ENCODE data around the gene ARHGEF4. TPM values are rescaled to one million over a fixed set of nuclear protein-coding genes. Genes with fewer than 3 reads are reported as not detected.

Gene ARHGEF4
- total RNA-seq, 2 donors from 2014 or later, result 50.3 to 54.7 TPM

DNA sequence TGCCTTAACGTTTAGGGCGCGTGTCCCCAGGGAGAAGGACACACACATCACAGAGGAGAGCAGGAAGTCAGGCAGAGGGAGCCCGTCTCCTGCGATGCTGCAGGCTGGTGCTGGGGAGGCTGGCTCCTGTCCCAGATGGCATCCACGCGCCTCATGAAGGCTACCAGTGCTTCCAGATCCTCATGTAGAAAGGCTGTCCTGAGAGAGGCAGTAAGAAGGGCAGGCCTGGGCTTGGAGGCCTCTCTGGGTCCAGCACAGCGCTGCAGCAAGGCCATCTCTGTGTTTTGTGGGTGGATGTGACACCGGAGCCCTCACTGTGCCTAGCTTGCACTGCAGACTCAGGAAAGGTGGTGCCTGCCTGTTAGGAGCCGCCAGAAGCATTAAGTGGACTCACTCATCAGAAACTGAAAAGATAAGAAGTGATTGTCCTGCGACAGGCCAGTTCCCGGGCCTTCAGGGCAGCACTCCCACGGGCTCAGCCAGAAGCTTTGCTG lies 193.8 kb downstream of the ARHGEF4 start:
- DNase-seq, result no peak
- Histone ChIP-seq H3K27ac (ENCODE audit: low read depth, low read length) (no peak overlapping the region), H3K36me3 (ENCODE audit: control insufficient read depth, insufficient read depth, low read length) (no peaks in the 10 kb centered on the region), H3K27me3 (ENCODE audit: control insufficient read depth, insufficient read depth, low read length, poor library complexity, severe bottlenecking) (peaks cover 13% of the 10 kb centered on the region), H3K9me3 (ENCODE audit: control insufficient read depth, low read length) (peaks cover 12% of the 10 kb centered on the region), H3K9ac (ENCODE audit: extremely low read depth, low read length, poor library complexity, severe bottlenecking) (no peak overlapping the region), H3K4me3 (ENCODE audit: low read length) (no peak overlapping the region), H3K4me1 (ENCODE audit: control insufficient read depth, insufficient read depth, low read length) (peaks cover 1% of the 10 kb centered on the region)
- no peak overlapping the region for H3K27ac Mint-ChIP-seq
- H3K4me1 Mint-ChIP-seq, result peaks cover 13% of the 10 kb centered on the region
- H3K9me3 Mint-ChIP-seq, result peaks cover 11% of the 10 kb centered on the region
- no peak overlapping the region for H3K4me3 Mint-ChIP-seq
- H3K36me3 Mint-ChIP-seq (ENCODE audit: low read depth), result peaks cover 21% of the 10 kb centered on the region
- WGBS, 2 experiments (ENCODE audit: insufficient coverage in 1 of 2, insufficient read length in 1 of 2), result 88 to 89% methylated on average over 10 to 13 of the region's 13 CpGs
- TF ChIP-seq, protein P1, sequence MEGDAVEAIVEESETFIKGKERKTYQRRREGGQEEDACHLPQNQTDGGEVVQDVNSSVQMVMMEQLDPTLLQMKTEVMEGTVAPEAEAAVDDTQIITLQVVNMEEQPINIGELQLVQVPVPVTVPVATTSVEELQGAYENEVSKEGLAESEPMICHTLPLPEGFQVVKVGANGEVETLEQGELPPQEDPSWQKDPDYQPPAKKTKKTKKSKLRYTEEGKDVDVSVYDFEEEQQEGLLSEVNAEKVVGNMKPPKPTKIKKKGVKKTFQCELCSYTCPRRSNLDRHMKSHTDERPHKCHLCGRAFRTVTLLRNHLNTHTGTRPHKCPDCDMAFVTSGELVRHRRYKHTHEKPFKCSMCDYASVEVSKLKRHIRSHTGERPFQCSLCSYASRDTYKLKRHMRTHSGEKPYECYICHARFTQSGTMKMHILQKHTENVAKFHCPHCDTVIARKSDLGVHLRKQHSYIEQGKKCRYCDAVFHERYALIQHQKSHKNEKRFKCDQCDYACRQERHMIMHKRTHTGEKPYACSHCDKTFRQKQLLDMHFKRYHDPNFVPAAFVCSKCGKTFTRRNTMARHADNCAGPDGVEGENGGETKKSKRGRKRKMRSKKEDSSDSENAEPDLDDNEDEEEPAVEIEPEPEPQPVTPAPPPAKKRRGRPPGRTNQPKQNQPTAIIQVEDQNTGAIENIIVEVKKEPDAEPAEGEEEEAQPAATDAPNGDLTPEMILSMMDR (conservative IDR thresholded peaks at IDR 0.05), result no peak
- peaks cover 34% of the 10 kb centered on the region for H3K27me3 Mint-ChIP-seq (ENCODE audit: insufficient read depth)

DNA sequence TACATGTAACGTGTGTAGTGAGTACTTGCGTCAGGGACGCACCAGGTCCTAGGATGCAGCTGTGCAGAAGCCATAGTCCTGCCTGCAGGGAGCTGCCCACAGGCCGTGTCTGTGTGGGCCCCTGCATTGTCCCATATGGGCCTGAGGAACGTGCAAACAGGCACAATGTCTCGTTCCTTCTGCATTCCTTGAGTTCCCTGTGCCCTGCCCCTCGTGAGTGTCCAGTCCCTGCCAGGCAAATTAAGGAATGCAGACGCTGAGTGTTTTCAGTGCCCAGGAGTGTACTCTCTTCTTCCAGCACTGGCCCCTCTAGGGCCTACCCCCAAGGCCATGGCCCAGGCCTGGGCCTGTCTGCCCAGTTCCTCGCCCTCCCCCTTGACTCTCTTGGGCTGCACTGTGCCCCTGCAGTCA lies 194.7 kb downstream of the ARHGEF4 start:
- H3K27ac Mint-ChIP-seq, result no peak overlapping the region
- Histone ChIP-seq H3K27ac (ENCODE audit: low read depth, low read length) (no peak overlapping the region), H3K27me3 (ENCODE audit: control insufficient read depth, insufficient read depth, low read length, poor library complexity, severe bottlenecking) (peaks cover 13% of the 10 kb centered on the region), H3K36me3 (ENCODE audit: control insufficient read depth, insufficient read depth, low read length) (no peaks in the 10 kb centered on the region), H3K4me1 (ENCODE audit: control insufficient read depth, insufficient read depth, low read length) (peaks cover 10% of the 10 kb centered on the region), H3K9ac (ENCODE audit: extremely low read depth, low read length, poor library complexity, severe bottlenecking) (no peak overlapping the region), H3K9me3 (ENCODE audit: control insufficient read depth, low read length) (peaks cover 12% of the 10 kb centered on the region), H3K4me3 (ENCODE audit: low read length) (no peak overlapping the region)
- H3K4me1 Mint-ChIP-seq, result peaks cover 19% of the 10 kb centered on the region
- H3K9me3 Mint-ChIP-seq, result peaks cover 11% of the 10 kb centered on the region
- DNase-seq, result no peak
- 89 to 90% methylated on average over 7 to 9 of the region's 9 CpGs for WGBS, 2 experiments (ENCODE audit: insufficient coverage in 1 of 2, insufficient read length in 1 of 2)
- H3K27me3 Mint-ChIP-seq (ENCODE audit: insufficient read depth), result peaks cover 41% of the 10 kb centered on the region
- TF ChIP-seq, protein P1 (conservative IDR thresholded peaks at IDR 0.05), result no peak
- peaks cover 18% of the 10 kb centered on the region for H3K36me3 Mint-ChIP-seq (ENCODE audit: low read depth)
- no peak overlapping the region for H3K4me3 Mint-ChIP-seq

DNA sequence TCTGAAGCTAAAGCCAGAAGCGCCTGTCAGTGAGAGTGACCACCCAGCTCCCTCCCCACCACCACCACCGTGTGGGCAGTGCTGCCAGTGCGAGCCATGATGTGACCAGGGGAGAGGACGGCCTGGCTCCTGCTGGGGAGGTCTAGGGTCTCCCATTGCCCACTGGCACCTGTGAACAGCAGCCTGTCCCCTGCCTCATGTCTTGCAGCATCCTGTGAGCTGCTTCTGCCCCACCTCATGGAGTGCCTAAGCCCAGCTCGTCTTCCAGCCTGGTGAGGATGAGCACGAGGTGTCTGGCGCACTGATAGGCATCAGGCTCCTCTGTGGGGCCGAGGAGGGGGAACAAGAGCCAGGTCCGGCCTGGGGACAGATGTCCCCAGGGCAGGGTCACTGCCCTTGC lies 195.2 kb downstream of the ARHGEF4 start:
- peaks cover 12% of the 10 kb centered on the region for H3K9me3 ChIP-seq (ENCODE audit: control insufficient read depth, low read length)
- H3K27ac ChIP-seq (ENCODE audit: low read depth, low read length), result no peak overlapping the region
- peaks cover 14% of the 10 kb centered on the region for H3K4me1 ChIP-seq (ENCODE audit: control insufficient read depth, insufficient read depth, low read length)
- peaks cover 11% of the 10 kb centered on the region for H3K9me3 Mint-ChIP-seq
- H3K27me3 ChIP-seq (ENCODE audit: control insufficient read depth, insufficient read depth, low read length, poor library complexity, severe bottlenecking), result peaks cover 13% of the 10 kb centered on the region
- H3K4me3 Mint-ChIP-seq, result no peak overlapping the region
- 83 to 88% methylated on average over 5 to 9 of the region's 9 CpGs for WGBS, 2 experiments (ENCODE audit: insufficient coverage in 1 of 2, insufficient read length in 1 of 2)
- DNase-seq, result no peak
- no peak overlapping the region for H3K27ac Mint-ChIP-seq
- H3K4me3 ChIP-seq (ENCODE audit: low read length), result no peak overlapping the region
- no peak overlapping the region for H3K9ac ChIP-seq (ENCODE audit: extremely low read depth, low read length, poor library complexity, severe bottlenecking)
- peaks cover 44% of the 10 kb centered on the region for H3K27me3 Mint-ChIP-seq (ENCODE audit: insufficient read depth)
- TF ChIP-seq, protein P1 (conservative IDR thresholded peaks at IDR 0.05), result no peak
- peaks cover 19% of the 10 kb centered on the region for H3K4me1 Mint-ChIP-seq
- H3K36me3 Mint-ChIP-seq (ENCODE audit: low read depth), result peaks cover 18% of the 10 kb centered on the region
- H3K36me3 ChIP-seq (ENCODE audit: control insufficient read depth, insufficient read depth, low read length), result no peaks in the 10 kb centered on the region
